Loucy (cell line): ENCODE results near the gene SPOP.

Source experiments
- H2AFZ ChIP-seq: fragments of 200-600 bp; sonication (generic); 2 replicates; pipeline ENCODE4 v1.6.0; 2016; ENCODE audit warnings: antibody characterized with exemption, mild to moderate bottlenecking, low read length, moderate library complexity
- H3F3A ChIP-seq: fragments of 200-600 bp; 2 replicates; pipeline ENCODE4 v1.6.0; 2016; ENCODE audit warnings: antibody characterized with exemption, low read depth, mild to moderate bottlenecking
- H3K27me3 ChIP-seq: fragments of 200-600 bp; sonication (generic); 2 replicates; pipeline ENCODE4 v1.6.1; 2014; ENCODE audit warnings: low read length, mild to moderate bottlenecking; ENCODE audit not compliant: insufficient read depth, poor library complexity, severe bottlenecking
- H3K36me3 ChIP-seq: fragments of 200-600 bp; sonication (generic); 2 replicates; pipeline ENCODE4 v1.6.1; 2016; ENCODE audit warnings: low read length; ENCODE audit not compliant: insufficient read depth
- H3K4me1 ChIP-seq: fragments of 200-600 bp; sonication (generic); 2 replicates; pipeline ENCODE4 v1.5.1; 2014; ENCODE audit warnings: low read length, mild to moderate bottlenecking; ENCODE audit not compliant: insufficient read depth, poor library complexity, severe bottlenecking
- H3K4me2 ChIP-seq: fragments of 200-600 bp; sonication (generic); 2 replicates; pipeline ENCODE4 v1.6.0; 2014; ENCODE audit warnings: antibody characterized with exemption, low read length, low read depth, mild to moderate bottlenecking; ENCODE audit not compliant: poor library complexity, severe bottlenecking
- H3K4me3 ChIP-seq: fragments of 200-600 bp; sonication (generic); 2 replicates; pipeline ENCODE4 v1.5.1; 2014; ENCODE audit warnings: low read length, mild to moderate bottlenecking, mixed read lengths; ENCODE audit not compliant: poor library complexity, severe bottlenecking
- H3K79me2 ChIP-seq: fragments of 200-600 bp; sonication (generic); 2 replicates; pipeline ENCODE4 v1.6.1; 2014; ENCODE audit warnings: low read length; ENCODE audit not compliant: insufficient read depth
- H3K9ac ChIP-seq: fragments of 200-600 bp; sonication (generic); 2 replicates; pipeline ENCODE4 v1.6.0; 2014; ENCODE audit warnings: mild to moderate bottlenecking, low read depth, low read length, moderate library complexity; ENCODE audit not compliant: poor library complexity, severe bottlenecking
- H3K9me2 ChIP-seq: fragments of 200-600 bp; sonication (generic); replicated peaks from 2 replicates; pipeline ENCODE4 v1.6.1; 2016; ENCODE audit warnings: low read depth, low read length, mixed read lengths
- H3K9me3 ChIP-seq: fragments of 200-600 bp; sonication (generic); 2 replicates; pipeline ENCODE4 v1.6.1; 2014; ENCODE audit warnings: mild to moderate bottlenecking, antibody characterized with exemption, low read length, low read depth; ENCODE audit not compliant: insufficient read depth
- H4K20me1 ChIP-seq: fragments of 200-600 bp; sonication (generic); 2 replicates; pipeline ENCODE4 v1.6.0; 2014; ENCODE audit warnings: antibody characterized with exemption, low read length, mild to moderate bottlenecking; ENCODE audit not compliant: insufficient read depth, poor library complexity, severe bottlenecking
- EZH2phosphoT487 ChIP-seq: fragments of 200-600 bp; IDR thresholded peaks from 2 replicates; pipeline ENCODE4 v1.6.1; 2018; ENCODE audit warnings: antibody characterized with exemption, mild to moderate bottlenecking, moderate library complexity, borderline replicate concordance
- TF ChIP-seq, protein P1 (sequence below): fragments of 200-600 bp; sonication (generic); conservative IDR thresholded peaks from 2 replicates; pipeline ENCODE4 v1.5.1; 2014; ENCODE audit warnings: mild to moderate bottlenecking, antibody characterized with exemption, low read length

SPOP gene

DNA sequence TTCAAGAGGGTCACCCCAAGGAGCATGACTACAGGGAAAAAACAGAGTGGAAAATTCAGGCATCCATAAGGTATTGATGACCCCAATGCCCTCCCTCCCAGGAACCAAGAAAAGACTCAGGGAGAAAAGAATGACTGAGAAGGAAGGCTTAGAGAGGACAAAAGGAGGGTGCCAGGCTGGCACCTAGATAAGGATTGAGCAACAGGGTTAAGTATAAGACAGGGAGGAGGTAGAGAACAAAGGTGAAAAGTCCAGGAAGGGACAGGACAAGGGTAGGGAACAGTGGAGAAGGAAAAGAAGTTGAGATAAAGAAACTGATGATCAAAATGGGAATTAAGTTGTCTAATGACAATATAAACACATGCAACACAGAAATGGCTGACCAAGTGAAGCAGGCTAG, 27.4 kb upstream of the SPOP start:
- Histone ChIP-seq H2AFZ (no peak overlapping the region), H3K79me2 (peaks cover 32% of the 10 kb centered on the region), H3K27me3 (no peaks in the 10 kb centered on the region), H3K4me3 (no peak overlapping the region), H3K36me3 (peaks cover 55% of the 10 kb centered on the region), H3K9me3 (no peaks in the 10 kb centered on the region), H3K4me2 (peak overlapping the region; percentile 10), H3K9me2 (no peaks in the 10 kb centered on the region), H3K9ac (no peak overlapping the region), H3F3A (peaks cover 5% of the 10 kb centered on the region; the same call in 1 of the 2 replicates), H4K20me1 (peaks cover 3% of the 10 kb centered on the region), H3K4me1 (peaks cover 12% of the 10 kb centered on the region)
- TF ChIP-seq, protein P1, sequence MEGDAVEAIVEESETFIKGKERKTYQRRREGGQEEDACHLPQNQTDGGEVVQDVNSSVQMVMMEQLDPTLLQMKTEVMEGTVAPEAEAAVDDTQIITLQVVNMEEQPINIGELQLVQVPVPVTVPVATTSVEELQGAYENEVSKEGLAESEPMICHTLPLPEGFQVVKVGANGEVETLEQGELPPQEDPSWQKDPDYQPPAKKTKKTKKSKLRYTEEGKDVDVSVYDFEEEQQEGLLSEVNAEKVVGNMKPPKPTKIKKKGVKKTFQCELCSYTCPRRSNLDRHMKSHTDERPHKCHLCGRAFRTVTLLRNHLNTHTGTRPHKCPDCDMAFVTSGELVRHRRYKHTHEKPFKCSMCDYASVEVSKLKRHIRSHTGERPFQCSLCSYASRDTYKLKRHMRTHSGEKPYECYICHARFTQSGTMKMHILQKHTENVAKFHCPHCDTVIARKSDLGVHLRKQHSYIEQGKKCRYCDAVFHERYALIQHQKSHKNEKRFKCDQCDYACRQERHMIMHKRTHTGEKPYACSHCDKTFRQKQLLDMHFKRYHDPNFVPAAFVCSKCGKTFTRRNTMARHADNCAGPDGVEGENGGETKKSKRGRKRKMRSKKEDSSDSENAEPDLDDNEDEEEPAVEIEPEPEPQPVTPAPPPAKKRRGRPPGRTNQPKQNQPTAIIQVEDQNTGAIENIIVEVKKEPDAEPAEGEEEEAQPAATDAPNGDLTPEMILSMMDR: no peak
- no peak for TF ChIP-seq EZH2phosphoT487

GRCh38 chr17:49703557-49704277, 25.8 kb upstream of the SPOP start:
- Histone ChIP-seq H3K36me3 (peaks cover 46% of the 10 kb centered on the region), H3F3A (no peaks in the 10 kb centered on the region), H2AFZ (no peak overlapping the region), H3K79me2 (peaks cover 32% of the 10 kb centered on the region), H3K9me2 (no peaks in the 10 kb centered on the region), H3K4me2 (no peak overlapping the region), H4K20me1 (peaks cover 3% of the 10 kb centered on the region), H3K9ac (no peak overlapping the region), H3K4me1 (peaks cover 18% of the 10 kb centered on the region), H3K4me3 (no peak overlapping the region), H3K27me3 (no peaks in the 10 kb centered on the region), H3K9me3 (no peaks in the 10 kb centered on the region)
- TF ChIP-seq, protein P1: peak; percentile 70
- TF ChIP-seq EZH2phosphoT487: no peak

- no peaks in the 10 kb centered on the region for H3K27me3 ChIP-seq
- no peaks in the 10 kb centered on the region for H3K9me3 ChIP-seq
- H4K20me1 ChIP-seq: no peaks in the 10 kb centered on the region
- no peaks in the 10 kb centered on the region for H3K9me2 ChIP-seq
- H3F3A ChIP-seq: no peaks in the 10 kb centered on the region
- H3K4me1 ChIP-seq: peaks cover 7% of the 10 kb centered on the region
- peaks cover 46% of the 10 kb centered on the region for H3K36me3 ChIP-seq
- H2AFZ ChIP-seq: no peak overlapping the region
- TF ChIP-seq EZH2phosphoT487: no peak
- TF ChIP-seq, protein P1: no peak
- H3K4me2 ChIP-seq: no peak overlapping the region
- no peak overlapping the region for H3K4me3 ChIP-seq
- H3K79me2 ChIP-seq: peaks cover 16% of the 10 kb centered on the region; the same call in 1 of the 2 replicates
- H3K9ac ChIP-seq: no peak overlapping the region
Observed at GRCh38 chr17:49700960-49701359, 23.1 kb upstream of the SPOP start.
